Suprapubic skin (tissue), 4 donors: ENCODE data around the gene SULF2. TPM values are rescaled to one million over a fixed set of nuclear protein-coding genes. Genes with fewer than 3 reads are reported as not detected.

Source experiments
- DNase-seq, 2 donors: peaks; one replicate each; pipeline ENCODE4 v3.0.0-alpha.2; 2019; ENCODE audit warnings: low spot score in 2 of 2
- H3K27ac ChIP-seq: fragments of 200-600 bp; sonication (generic); one replicate; pipeline ENCODE4 v1.5.1; 2019
- H3K27me3 ChIP-seq: fragments of 200-600 bp; sonication (generic); one replicate; pipeline ENCODE4 v1.5.1; 2019
- H3K36me3 ChIP-seq: fragments of 200-600 bp; sonication (generic); one replicate; pipeline ENCODE4 v1.5.1; 2019
- H3K4me1 ChIP-seq: fragments of 200-600 bp; sonication (generic); one replicate; pipeline ENCODE4 v1.5.1; 2019
- H3K4me3 ChIP-seq: fragments of 200-600 bp; sonication (generic); one replicate; pipeline ENCODE4 v1.5.1; 2019; ENCODE audit warnings: mild to moderate bottlenecking
- H3K9me3 ChIP-seq: fragments of 200-600 bp; sonication (generic); one replicate; pipeline ENCODE4 v1.5.1; 2019
- EP300 ChIP-seq: sonication (generic); formaldehyde crosslinking; IDR thresholded peaks from one replicate; pipeline ENCODE4 v1.6.1; 2017; ENCODE audit warnings: antibody characterized with exemption
- POLR2A ChIP-seq, 2 donors: fragments of 450-650 bp; IDR thresholded peaks; one replicate each; pipeline ENCODE4 v1.6.1; 2017; ENCODE audit warnings: antibody characterized with exemption in 2 of 2, mild to moderate bottlenecking in 2 of 2, moderate library complexity in 2 of 2
- POLR2AphosphoS5 ChIP-seq, 3 donors: sonication (generic); formaldehyde crosslinking; IDR thresholded peaks; one replicate each; pipeline ENCODE4 v1.6.1; 2017; ENCODE audit warnings: antibody characterized with exemption in 3 of 3
- WGBS: methylation state at CpG from one replicate; pipeline ENCODE4 v1.1.5; 2018; 5-methylcytosine and 5-hydroxymethylcytosine counted together
- total RNA-seq, 4 donors: library from RNA; depleted of rRNA; stranded (reverse); fragments of >200 nt; gene quantifications; one replicate each; pipeline ENCODE4 v1.1.0, GENCODE V29; 2016
- TF ChIP-seq, protein P1 (sequence below), 2 donors: fragments of 200-600 bp in 1 of 2; fragments of 450-650 bp in 1 of 2; sonication (generic) in 1 of 2; IDR thresholded peaks; one replicate each; pipeline ENCODE4 v1.5.1; 2016 to 2019; ENCODE audit warnings: antibody characterized with exemption in 2 of 2, mild to moderate bottlenecking in 1 of 2, moderate library complexity in 1 of 2

SULF2 gene
- total RNA-seq, 4 donors from 2014 or later, result 28.4 to 95.4 (median 57.5) TPM

DNA sequence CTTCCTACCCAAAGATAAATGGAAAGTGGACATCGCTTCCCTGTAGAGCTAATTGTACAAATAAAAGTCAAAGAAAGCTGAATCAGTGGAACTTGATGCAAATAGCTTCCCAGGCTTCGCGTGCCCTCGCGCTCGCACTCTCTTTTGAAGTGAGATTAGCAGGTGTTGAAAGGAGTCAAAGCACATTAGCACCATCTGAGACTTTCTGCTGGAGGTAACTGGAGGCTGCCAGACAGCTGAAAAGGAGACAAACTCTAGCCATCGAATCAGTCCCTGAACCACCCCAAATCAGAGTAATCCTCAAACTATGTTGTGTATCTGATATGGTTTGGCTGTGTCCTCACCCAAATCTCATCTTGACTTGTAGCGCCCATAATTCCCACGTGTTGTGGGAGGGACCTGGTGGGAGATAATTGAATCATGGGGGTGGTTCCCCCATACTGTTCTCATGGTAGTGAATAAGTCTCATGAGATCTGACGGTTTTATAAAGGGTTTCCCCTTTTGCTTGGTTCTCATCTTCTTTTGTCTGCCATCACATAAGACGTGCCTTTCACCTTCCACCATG, 23.7 kb downstream of the SULF2 start:
- H3K4me3 ChIP-seq, result no peak overlapping the region
- H3K27ac ChIP-seq, result no peak overlapping the region
- no peaks in the 10 kb centered on the region for H3K9me3 ChIP-seq
- H3K36me3 ChIP-seq, result peaks cover 6% of the 10 kb centered on the region
- WGBS, result 83% methylated on average over 11 of the region's 11 CpGs
- H3K27me3 ChIP-seq, result no peaks in the 10 kb centered on the region
- TF ChIP-seq EP300 (no peak), POLR2A (IDR thresholded peaks at IDR 0.05) (no peak), POLR2AphosphoS5 (IDR thresholded peaks at IDR 0.05) (no peak)
- TF ChIP-seq, protein P1, sequence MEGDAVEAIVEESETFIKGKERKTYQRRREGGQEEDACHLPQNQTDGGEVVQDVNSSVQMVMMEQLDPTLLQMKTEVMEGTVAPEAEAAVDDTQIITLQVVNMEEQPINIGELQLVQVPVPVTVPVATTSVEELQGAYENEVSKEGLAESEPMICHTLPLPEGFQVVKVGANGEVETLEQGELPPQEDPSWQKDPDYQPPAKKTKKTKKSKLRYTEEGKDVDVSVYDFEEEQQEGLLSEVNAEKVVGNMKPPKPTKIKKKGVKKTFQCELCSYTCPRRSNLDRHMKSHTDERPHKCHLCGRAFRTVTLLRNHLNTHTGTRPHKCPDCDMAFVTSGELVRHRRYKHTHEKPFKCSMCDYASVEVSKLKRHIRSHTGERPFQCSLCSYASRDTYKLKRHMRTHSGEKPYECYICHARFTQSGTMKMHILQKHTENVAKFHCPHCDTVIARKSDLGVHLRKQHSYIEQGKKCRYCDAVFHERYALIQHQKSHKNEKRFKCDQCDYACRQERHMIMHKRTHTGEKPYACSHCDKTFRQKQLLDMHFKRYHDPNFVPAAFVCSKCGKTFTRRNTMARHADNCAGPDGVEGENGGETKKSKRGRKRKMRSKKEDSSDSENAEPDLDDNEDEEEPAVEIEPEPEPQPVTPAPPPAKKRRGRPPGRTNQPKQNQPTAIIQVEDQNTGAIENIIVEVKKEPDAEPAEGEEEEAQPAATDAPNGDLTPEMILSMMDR (IDR thresholded peaks at IDR 0.05), result no peak
- H3K4me1 ChIP-seq, result peaks cover 8% of the 10 kb centered on the region
- DNase-seq, result no peak

DNA sequence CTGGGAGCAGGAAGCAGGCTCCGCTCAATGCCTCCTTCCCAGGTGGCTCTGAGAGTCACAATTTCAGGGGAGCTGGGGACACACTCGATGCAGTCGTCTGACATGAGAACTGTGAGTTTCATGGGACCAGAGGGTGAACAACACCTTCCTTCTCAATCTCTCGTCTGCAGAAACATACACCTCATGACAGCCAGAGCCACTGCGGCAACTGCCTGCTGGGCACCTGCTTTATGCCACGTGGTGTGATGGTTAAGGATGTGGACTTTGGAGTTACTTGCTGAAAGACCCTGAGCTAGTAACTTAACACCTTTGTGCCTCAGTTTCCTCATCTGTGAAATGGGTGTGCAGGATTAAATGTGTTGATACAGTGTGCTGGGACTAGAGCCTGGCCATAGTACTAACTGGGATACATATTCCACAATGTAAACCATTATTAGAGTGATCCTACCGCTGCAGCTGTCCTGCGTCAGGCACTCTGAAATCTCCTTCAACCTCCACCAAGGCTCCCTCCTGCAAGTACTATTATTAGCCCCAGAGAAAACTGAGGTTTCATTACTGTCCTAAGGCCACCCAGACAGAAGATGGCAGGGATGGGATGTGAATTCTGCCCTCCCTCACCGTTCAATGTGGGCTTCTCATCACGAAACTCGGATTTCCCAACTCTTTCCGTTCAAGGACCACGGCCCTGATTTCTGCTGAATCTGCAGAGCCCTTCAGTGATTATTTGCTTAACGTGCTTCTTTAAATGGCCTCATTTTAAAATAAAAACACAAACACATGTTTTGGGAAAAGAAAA, 24.4 kb downstream of the SULF2 start:
- Histone ChIP-seq H3K36me3 (peaks cover 11% of the 10 kb centered on the region), H3K9me3 (no peaks in the 10 kb centered on the region), H3K27me3 (no peaks in the 10 kb centered on the region), H3K27ac (no peak overlapping the region), H3K4me1 (peaks cover 8% of the 10 kb centered on the region), H3K4me3 (no peak overlapping the region)
- TF ChIP-seq POLR2AphosphoS5 (IDR thresholded peaks at IDR 0.05) (no peak), EP300 (no peak), POLR2A (IDR thresholded peaks at IDR 0.05) (no peak)
- TF ChIP-seq, protein P1 (IDR thresholded peaks at IDR 0.05), result no peak
- no peak for DNase-seq
- 85% methylated on average over 11 of the region's 14 CpGs for WGBS

DNA sequence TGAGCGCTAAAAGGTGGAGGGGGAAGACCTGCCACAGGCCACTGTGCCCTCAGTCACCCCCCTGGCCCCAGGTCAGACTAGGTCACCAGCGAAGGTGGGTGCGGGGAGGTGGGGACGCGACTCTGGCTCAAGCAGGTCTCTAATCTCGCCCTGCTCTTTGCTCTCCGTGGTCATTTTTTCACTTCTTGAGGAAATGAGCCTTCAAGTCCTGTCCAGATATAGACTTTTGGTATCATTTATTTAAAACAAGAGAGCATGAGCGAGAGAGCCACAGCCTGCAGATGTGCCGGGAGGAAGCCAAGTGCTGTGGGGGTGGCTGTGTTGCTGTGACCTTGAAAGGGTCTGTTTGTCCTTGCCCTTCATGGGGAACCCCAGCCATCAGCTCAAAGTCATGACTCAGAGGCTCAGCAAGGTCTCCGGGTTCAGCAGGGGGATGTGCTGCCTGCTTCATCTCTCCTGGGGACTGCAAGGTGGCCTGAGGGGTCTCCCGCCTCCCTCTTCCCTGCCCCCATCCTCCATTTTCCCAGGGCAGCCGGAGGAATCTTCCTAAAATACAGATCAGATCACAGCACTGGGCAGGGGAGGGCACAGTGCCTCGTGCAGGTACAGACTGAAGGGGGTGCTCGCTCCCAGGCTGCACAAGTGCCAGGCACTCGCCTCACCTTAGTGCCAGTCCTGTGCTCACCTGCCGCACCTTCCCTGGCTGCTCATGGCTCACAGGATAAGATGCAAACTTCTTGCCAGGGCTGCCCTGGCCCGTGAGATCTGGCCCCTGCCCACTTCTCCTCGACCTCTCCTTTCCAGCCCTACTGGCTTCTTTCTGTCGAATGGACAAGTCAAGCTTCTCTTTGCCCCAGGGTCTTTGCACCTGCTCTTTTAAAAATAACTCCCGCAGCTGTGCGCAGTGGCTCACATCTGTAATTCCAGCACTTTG, 26.5 kb downstream of the SULF2 start:
- 69% methylated on average over 20 of the region's 21 CpGs for WGBS
- DNase-seq, result no peak
- H3K4me1 ChIP-seq, result peaks cover 8% of the 10 kb centered on the region
- no peaks in the 10 kb centered on the region for H3K9me3 ChIP-seq
- no peak overlapping the region for H3K4me3 ChIP-seq
- H3K27ac ChIP-seq, result no peak overlapping the region
- TF ChIP-seq POLR2A (IDR thresholded peaks at IDR 0.05), result no peak
- TF ChIP-seq POLR2AphosphoS5 (IDR thresholded peaks at IDR 0.05), result no peak
- TF ChIP-seq, protein P1 (IDR thresholded peaks at IDR 0.05), result no peak
- no peaks in the 10 kb centered on the region for H3K27me3 ChIP-seq
- H3K36me3 ChIP-seq, result peaks cover 17% of the 10 kb centered on the region

DNA sequence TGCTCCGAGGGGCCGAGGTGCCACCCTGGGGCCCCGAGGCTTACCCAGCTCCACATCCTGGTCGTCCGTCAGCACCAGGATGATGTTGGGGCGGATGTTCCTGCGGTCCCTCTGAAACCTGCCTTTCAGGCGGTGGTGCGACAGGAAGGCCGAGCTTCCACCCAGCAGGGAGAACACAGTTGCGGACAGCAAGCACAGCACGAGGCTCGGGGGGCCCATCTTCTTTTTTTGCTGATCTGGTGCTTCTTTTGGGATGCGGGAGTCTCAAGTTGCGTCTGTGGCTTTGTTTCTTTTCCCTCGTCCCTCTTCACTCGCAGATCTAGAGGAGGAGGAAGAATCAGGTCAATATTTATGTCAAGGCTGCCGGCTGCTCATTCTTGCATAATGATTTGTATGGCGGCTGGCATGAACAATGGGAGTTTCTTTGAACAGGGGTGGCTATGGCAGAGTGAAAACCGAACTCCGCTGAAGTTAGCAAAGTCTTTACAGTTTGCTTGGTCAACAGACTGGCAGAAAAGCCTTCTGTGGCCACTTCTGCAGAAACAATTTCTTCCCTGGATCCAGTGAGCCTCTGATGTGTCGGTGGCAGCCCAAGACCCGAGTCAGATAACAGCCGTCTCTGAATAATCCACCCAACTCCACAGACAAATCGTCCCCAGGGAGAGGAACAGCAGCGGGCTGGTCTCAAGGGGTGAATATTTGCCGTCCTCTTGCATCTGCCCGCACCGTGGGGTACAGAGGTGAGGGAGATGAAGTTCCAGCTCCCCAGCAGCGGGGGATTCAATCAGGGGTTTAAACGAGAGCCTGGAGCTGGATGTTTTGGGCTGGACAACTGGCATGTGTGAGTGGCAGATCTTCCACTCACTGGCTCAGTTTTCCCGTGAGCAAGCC, 27.9 kb downstream of the SULF2 start:
- H3K4me1 ChIP-seq, result no peaks in the 10 kb centered on the region
- 84% methylated on average over 30 of the region's 32 CpGs for WGBS
- DNase-seq, result no peak
- H3K36me3 ChIP-seq, result peaks cover 21% of the 10 kb centered on the region
- TF ChIP-seq POLR2AphosphoS5 (IDR thresholded peaks at IDR 0.05) (no peak), POLR2A (IDR thresholded peaks at IDR 0.05) (no peak), EP300 (no peak)
- TF ChIP-seq, protein P1 (IDR thresholded peaks at IDR 0.05), result no peak
- H3K27me3 ChIP-seq, result no peaks in the 10 kb centered on the region
- no peak overlapping the region for H3K27ac ChIP-seq
- no peak overlapping the region for H3K4me3 ChIP-seq
- no peaks in the 10 kb centered on the region for H3K9me3 ChIP-seq
